ENCODE data around the gene ACTG1.

ACTG1 gene

GRCh38 chr17:81511804-81512561, 616 bp downstream of the ACTG1 start:
- peak overlapping the region; percentile 74 for H3K4me3 ChIP-seq (ENCODE audit: low read depth, low read length)
- H3K27me3 ChIP-seq = no peaks in the 10 kb centered on the region
- TF ChIP-seq CTCF (IDR thresholded peaks at IDR 0.05; ENCODE audit: low read depth, low read length) = no peak
- no peaks in the 10 kb centered on the region for H3K9me3 ChIP-seq
- H3K36me3 ChIP-seq = peaks cover 39% of the 10 kb centered on the region
- no peaks in the 10 kb centered on the region for H3K4me1 ChIP-seq
- peak; percentile 27 for DNase-seq

- TF ChIP-seq CTCF (IDR thresholded peaks at IDR 0.05; ENCODE audit: low read depth, low read length) = no peak
- no peak for DNase-seq
- H3K27me3 ChIP-seq = no peaks in the 10 kb centered on the region
- H3K4me3 ChIP-seq (ENCODE audit: low read depth, low read length) = peak overlapping the region; percentile 74
- H3K9me3 ChIP-seq = no peaks in the 10 kb centered on the region
- peaks cover 39% of the 10 kb centered on the region for H3K36me3 ChIP-seq
- no peaks in the 10 kb centered on the region for H3K4me1 ChIP-seq
Measured at GRCh38 chr17:81511554-81511803, 1.1 kb downstream of the ACTG1 start.

GRCh38 chr17:81510785-81511553, 1.6 kb downstream of the ACTG1 start:
- Histone ChIP-seq H3K36me3 (peaks cover 39% of the 10 kb centered on the region), H3K4me3 (ENCODE audit: low read depth, low read length) (peak overlapping the region; percentile 74), H3K4me1 (no peaks in the 10 kb centered on the region), H3K27me3 (no peaks in the 10 kb centered on the region), H3K9me3 (no peaks in the 10 kb centered on the region)
- peak; percentile 37 for DNase-seq
- no peak for TF ChIP-seq CTCF (IDR thresholded peaks at IDR 0.05; ENCODE audit: low read depth, low read length)

- Histone ChIP-seq H3K36me3 (peaks cover 39% of the 10 kb centered on the region), H3K4me3 (ENCODE audit: low read depth, low read length) (peak overlapping the region; percentile 74), H3K27me3 (no peaks in the 10 kb centered on the region), H3K9me3 (no peaks in the 10 kb centered on the region), H3K4me1 (no peaks in the 10 kb centered on the region)
- DNase-seq = no peak
- TF ChIP-seq CTCF (IDR thresholded peaks at IDR 0.05; ENCODE audit: low read depth, low read length) = no peak
Measured at GRCh38 chr17:81509972-81510784, 2.4 kb downstream of the ACTG1 start.

GRCh38 chr17:81509207-81509971, 3.2 kb downstream of the ACTG1 start:
- no peaks in the 10 kb centered on the region for H3K9me3 ChIP-seq
- no peak for DNase-seq
- peak overlapping the region; percentile 74 for H3K4me3 ChIP-seq (ENCODE audit: low read depth, low read length)
- TF ChIP-seq CTCF (IDR thresholded peaks at IDR 0.05; ENCODE audit: low read depth, low read length) = no peak
- no peaks in the 10 kb centered on the region for H3K27me3 ChIP-seq
- peaks cover 39% of the 10 kb centered on the region for H3K36me3 ChIP-seq
- no peaks in the 10 kb centered on the region for H3K4me1 ChIP-seq

Data from BE2C (cell line).